Activated CD8-positive, alpha-beta memory T cell treated with anti-CD3 and anti-CD28 coated beads for 48 hours (primary cell): ENCODE results near the gene CNOT9.
"Not testable (repeated sequence)": the region's sequence is repeated elsewhere in the genome, so short reads cannot be mapped to it uniquely, and the experiment has no call there.

Experiments
- DNase-seq, 3 experiments: peaks; one replicate each; pipeline ENCODE4 v3.0.0-alpha.2; 2020; ENCODE audit warnings: low read depth in 2 of 3, low spot score in 2 of 3

The CNOT9 gene

DNA sequence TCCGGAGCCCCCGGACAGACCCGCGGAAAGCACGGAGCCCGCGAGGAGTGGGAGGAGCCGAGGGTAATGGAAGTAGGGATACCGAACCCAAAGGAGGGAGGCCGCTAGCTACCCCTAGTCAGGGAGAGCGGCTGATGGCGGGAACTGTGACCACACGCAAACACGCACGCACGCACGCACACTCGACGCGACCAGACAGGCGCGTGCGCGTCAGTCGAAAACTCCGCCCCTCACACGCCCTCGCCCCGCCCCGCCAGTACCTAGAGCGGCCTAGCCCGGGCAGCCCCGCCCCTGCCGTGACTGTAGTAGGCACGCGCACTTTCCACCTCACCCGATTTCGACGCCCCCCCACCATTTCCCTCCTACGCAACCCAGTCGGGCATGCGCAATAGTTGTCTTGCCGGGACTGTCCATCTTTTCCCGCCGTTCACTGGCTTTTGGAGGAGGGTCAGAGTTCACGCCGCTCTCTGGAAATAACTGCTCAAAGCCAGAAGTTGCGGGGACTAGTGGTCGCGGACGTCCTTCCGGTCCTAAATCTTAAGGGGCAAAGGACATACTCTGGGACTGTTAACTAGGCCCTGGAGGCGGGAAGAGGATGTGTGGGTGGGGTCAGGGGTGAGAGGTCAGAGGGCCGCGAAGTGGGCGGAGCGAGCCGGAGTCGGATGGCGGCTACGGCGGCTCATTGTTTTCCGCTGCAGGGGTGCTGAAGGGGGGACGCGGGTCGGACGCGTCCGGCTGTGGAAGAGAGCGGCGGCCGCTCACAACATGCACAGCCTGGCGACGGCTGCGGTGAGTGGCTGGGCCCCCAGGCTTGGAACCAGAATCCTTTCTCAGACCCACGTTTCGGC lies at the start of gene CNOT9, which contains the start of gene USP37:
CNOT9 (plus strand) TSS at position 650 of the 848 bp plus-strand sequence; CDS start at position 766, 116 bp downstream.
USP37 (minus strand) TSS at position 162 of the 848 bp plus-strand sequence. CDS start 9,698 bp downstream, outside the sequence.
- peak; percentile 100 for DNase-seq

DNA sequence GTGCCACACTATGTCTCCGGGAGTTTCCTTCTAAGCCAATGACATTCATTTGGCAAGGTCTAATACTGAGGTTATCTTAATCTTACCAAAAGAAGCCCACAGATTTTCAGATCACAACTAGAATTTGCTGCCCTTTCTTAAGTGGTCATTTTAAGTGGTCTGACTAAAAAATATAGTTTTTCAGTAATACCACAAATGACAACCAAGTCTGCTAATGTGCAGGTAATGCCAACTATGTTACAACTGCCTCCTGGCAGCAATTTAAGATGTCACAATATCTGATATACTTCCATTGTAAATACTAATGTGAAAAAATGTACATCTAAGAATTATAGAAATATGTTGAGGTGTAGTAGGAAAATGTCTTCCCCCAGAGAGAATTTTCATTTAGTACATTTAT lies 49.8 kb upstream of the CNOT9 start:
- DNase-seq = no peak

DNA sequence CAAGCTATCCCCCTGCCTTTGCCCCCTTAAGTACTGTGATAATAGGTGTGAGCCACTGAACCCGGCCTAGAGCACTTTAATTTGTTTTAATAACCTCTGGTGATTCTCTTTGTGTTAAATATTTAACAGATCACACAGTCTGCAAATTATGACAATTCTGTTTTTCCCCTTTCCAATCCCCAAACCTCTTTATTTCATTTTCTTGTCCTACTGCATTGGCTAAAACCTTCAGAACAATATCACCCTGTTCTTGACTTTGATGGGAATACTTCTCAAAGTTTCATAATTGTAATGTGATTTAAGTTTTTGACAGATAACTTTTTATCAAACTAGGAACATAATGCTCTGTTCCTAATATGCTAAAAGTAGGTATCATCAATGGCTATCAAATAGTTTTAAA lies 45.0 kb upstream of the CNOT9 start:
- DNase-seq = no peak

DNA sequence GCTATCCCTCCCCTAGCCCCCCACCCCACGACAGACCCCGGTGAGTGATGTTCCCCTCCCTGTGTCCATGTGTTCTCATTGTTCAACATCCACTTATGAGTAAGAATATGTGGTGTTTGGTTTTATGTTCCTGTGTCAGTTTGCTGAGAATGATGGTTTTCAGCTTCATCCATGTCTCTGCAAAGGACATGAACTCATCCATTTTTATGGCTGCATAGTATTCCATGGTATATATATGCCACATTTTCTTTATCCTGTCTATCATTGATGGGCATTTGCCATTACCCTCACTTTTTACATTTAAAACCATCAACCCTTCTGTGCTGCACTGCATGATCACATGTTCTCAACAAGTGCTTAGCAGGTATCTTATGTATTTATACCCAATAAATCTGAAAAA lies 40.2 kb upstream of the CNOT9 start:
- DNase-seq = not testable (repeated sequence)

GRCh38 chr2:218529990-218530389 lies 38.6 kb upstream of the CNOT9 start:
- no peak for DNase-seq

GRCh38 chr2:218536804-218537494 lies 31.7 kb upstream of the CNOT9 start:
- no peak for DNase-seq

- DNase-seq = no peak
Measured at GRCh38 chr2:218540015-218540414, 28.6 kb upstream of the CNOT9 start.

DNA sequence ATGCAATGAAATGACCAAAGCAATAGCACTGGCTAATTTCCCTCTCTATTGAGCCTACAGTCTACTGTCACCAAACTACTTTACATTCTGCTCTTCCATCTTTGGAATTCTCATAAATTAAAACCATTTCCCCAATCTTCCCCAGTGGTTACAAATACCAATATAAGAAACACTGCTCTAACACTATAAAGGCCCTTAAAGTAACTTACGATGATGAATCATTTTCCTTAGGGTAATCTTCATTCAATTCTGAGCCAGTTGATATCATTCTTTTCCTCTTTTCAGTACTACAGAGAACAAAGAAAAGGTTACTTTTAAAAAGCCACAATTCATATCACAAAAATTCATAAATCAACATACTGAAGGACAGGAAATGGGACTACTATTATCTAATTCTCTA lies 22.6 kb upstream of the CNOT9 start:
- no peak for DNase-seq

GRCh38 chr2:218547511-218547910 lies 21.1 kb upstream of the CNOT9 start:
- no peak for DNase-seq

GRCh38 chr2:218547978-218548377 lies 20.7 kb upstream of the CNOT9 start:
- no peak for DNase-seq

- DNase-seq = not testable (repeated sequence)
Measured at GRCh38 chr2:218554225-218554624, 14.4 kb upstream of the CNOT9 start.

- no peak for DNase-seq
Measured at GRCh38 chr2:218555527-218555926, 13.1 kb upstream of the CNOT9 start.

GRCh38 chr2:218557941-218558340 lies 10.7 kb upstream of the CNOT9 start:
- DNase-seq = no peak

DNA sequence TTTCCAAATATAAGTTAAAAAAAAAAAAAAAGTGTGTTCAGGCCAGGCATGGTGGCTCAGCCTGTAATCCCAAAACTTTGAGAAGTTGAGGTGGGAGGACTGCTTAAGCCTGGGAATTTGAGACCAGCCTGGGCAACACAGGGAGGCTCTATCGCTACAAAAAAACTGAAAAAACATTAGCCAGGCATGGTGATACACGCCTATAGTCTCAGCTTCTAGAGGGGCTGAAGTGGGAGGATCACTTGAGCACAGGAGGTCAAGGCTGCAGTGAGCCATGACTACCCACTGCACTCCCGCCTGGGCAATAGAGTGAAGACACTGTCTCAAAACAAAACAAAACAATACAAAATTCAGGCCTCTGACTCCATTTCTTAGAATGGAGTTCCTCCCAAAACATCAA lies 9.7 kb upstream of the CNOT9 start:
- no peak for DNase-seq

DNA sequence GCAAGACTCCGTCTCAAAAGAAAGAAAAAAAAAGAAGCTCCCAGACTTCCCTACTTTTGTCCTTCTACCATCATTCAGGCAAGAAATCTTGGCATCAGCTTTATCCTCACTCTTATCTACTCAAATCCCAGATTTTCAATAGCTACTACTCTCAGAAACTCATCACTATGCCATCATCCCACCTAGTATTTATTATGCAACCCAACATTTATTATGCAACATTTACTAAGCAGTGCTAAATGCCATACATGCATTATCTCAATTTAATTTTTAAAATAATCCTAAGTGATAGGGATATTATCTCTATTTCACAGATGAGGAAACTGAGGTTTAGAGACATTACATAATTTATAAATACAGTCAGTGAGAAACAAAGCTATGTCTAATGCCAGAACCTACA lies 4.6 kb upstream of the CNOT9 start:
- DNase-seq = no peak

DNA sequence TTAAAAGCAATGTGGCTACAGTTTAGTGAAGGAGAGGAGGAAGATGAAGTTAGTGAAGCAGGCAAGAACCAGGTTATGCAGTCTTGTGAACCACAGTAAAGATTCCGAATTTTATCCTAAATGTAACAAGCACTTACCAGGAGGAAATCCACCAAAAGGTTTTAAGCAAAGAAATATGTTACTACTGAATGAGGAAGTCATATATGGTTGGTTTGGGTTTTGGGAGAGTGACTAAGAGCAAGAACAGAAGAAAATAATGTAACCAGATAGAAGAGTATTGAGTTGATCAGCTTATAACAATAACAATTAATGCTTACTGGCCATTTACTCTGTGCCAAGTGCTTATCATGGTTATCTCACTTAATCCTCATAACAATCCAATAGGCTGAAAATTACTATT lies 2.3 kb upstream of the CNOT9 start:
- DNase-seq = no peak

DNA sequence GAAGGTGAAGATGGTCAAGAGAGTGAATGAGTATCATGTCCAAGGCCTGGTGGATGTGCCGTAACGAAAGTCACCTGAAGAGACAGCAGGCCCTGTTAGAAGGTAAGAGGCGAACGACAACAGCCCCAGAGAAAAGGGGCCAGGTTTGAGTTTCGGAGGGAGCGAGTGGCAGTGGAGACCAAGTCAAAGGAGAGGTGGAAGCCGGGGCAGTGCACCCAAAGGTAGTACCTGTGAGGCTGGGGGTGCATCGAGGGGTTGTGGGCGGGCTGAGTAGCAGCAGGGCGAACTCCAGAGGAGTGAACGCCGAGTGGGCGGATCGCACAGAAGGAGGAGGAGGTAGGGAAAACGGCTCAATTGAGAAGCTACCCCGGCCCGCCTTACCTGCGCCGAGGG lies 846 bp upstream of the CNOT9 start:
- no peak for DNase-seq

DNA sequence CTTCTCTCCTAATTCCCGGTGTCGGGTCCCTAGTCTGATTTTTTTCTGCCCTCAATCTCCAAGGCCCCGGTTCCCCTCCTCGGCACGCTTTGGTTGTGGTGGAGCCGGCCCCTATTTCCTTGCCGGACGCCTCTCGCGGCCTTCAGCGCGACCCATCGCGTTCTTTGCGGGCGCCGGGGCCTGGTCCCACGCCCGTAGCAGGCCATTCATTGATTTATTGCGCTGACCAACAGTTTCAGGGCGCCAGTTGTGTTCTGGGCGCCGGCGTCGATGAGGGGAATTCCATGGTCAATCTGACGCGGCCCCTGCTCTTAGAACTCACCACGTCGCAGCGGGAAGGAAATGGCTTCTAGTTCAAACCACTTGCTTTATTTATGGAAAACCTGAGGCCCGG lies 396 bp downstream of the CNOT9 start:
- DNase-seq = peak; percentile 41 to 49 (median 45)

DNA sequence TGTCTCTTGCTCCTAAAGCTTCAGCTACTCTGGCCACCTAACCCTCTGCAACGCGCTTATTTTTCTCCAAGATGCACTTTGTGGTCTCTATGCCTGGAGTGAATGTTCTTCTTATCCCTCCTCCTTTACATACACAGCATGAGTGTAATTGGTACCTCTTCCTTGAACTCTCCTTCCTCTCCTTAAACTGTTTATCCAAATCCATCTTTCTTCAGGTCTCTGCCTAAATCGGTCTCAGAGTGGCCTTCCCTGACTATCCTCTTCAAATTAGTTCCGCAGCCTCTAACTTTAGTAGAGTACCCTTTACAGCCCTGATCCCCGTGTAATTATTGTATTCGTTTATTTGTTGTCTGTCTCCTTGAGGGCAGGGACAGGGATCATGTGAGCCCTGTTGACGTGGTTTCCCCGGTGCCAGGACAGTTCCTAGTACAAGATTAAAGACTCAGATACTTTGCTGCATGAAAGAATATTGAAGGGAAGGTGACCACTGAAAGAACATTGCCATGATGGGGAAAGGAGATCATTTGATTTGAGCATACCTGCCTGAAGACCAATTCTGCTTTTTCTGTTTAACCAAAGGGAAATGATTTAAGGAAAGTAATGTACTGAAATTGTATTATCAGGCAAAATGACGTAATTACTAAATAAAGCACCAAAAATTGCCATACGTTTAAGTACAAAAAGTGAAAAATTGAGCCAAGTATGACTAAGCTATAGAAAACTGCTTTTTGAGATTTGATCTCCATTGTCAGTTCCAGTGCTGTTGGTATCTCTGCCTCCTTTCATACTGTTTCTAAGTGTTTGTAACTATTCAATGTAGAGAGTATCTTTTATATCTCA lies 1.2 kb downstream of the CNOT9 start:
- no peak for DNase-seq

GRCh38 chr2:218570850-218571249 lies 2.2 kb downstream of the CNOT9 start:
- DNase-seq = no peak

- DNase-seq = no peak
Measured at GRCh38 chr2:218576854-218577253, 8.2 kb downstream of the CNOT9 start.
